Panc1 (cell line): Measurements from ENCODE around the gene HOXD9.

ENCODE experiments used
- POLR2AphosphoS5 ChIP-seq: IDR thresholded peaks from 2 replicates; pipeline ENCODE4 v1.6.1; 2012; ENCODE audit warnings: mild to moderate bottlenecking, low read depth, low read length, moderate library complexity
- REST ChIP-seq, 2 experiments: IDR thresholded peaks; 2 replicates each; pipeline ENCODE4 v1.6.1; 2011 to 2012; ENCODE audit warnings: low read depth in 2 of 2, control low read depth in 1 of 2, low read length in 1 of 2, mild to moderate bottlenecking in 1 of 2, moderate library complexity in 1 of 2; ENCODE audit not compliant: insufficient read depth in 1 of 2
- SIN3A ChIP-seq: IDR thresholded peaks from 2 replicates; pipeline ENCODE4 v1.6.1; 2012; ENCODE audit warnings: low read depth, mild to moderate bottlenecking, low read length, moderate library complexity, borderline replicate concordance; ENCODE audit not compliant: insufficient read depth
- TF ChIP-seq, protein P1 (sequence below): fragments of 450-650 bp; IDR thresholded peaks from 2 replicates; pipeline ENCODE4 v1.5.1; 2017; ENCODE audit warnings: mild to moderate bottlenecking

DNA sequence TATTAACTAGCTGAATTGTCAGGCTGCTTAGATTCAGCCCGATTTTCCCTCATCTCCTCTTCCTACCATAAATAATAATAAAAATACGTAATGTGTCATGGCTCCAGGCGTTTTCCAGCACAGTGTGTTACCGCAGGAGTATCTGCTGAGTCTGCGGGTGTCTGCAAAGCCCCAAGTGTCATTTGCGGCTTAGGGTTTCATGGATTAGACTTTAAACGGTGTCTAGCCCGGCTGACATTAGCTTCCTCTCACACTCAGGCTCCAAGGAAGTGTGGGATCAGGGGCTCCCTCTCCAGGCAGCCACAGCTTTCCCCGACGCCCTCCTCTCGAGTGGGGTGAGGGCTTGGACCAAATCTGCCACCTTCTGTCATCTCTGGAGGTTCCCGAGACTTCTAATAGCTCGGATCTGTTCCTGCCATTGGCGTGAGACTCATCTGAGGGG lies 51.9 kb downstream of the HOXD9 start:
- TF ChIP-seq POLR2AphosphoS5 (no peak), REST (IDR thresholded peaks at IDR 0.05; ENCODE audit: insufficient read depth in 1 of 2, low read depth in 2 of 2, low read length in 1 of 2) (no peak), SIN3A (no peak)
- TF ChIP-seq, protein P1, sequence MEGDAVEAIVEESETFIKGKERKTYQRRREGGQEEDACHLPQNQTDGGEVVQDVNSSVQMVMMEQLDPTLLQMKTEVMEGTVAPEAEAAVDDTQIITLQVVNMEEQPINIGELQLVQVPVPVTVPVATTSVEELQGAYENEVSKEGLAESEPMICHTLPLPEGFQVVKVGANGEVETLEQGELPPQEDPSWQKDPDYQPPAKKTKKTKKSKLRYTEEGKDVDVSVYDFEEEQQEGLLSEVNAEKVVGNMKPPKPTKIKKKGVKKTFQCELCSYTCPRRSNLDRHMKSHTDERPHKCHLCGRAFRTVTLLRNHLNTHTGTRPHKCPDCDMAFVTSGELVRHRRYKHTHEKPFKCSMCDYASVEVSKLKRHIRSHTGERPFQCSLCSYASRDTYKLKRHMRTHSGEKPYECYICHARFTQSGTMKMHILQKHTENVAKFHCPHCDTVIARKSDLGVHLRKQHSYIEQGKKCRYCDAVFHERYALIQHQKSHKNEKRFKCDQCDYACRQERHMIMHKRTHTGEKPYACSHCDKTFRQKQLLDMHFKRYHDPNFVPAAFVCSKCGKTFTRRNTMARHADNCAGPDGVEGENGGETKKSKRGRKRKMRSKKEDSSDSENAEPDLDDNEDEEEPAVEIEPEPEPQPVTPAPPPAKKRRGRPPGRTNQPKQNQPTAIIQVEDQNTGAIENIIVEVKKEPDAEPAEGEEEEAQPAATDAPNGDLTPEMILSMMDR, result no peak
